OCI-LY3 (cell line): ENCODE measurements around the gene TTC29.

ENCODE experiments used
- EZH2phosphoT487 ChIP-seq: fragments of 200-600 bp; shearing (Covaris generic); IDR thresholded peaks from 2 replicates; pipeline ENCODE4 v1.6.1; 2018; ENCODE audit warnings: antibody characterized with exemption, mixed run types, low read depth
- TF ChIP-seq, protein P1 (sequence below): fragments of 200-600, 300-600 bp; sonication (generic); IDR thresholded peaks from 2 replicates; pipeline ENCODE4 v1.5.1; 2014; ENCODE audit warnings: antibody characterized with exemption, low read length, low read depth

- TF ChIP-seq, protein P1, sequence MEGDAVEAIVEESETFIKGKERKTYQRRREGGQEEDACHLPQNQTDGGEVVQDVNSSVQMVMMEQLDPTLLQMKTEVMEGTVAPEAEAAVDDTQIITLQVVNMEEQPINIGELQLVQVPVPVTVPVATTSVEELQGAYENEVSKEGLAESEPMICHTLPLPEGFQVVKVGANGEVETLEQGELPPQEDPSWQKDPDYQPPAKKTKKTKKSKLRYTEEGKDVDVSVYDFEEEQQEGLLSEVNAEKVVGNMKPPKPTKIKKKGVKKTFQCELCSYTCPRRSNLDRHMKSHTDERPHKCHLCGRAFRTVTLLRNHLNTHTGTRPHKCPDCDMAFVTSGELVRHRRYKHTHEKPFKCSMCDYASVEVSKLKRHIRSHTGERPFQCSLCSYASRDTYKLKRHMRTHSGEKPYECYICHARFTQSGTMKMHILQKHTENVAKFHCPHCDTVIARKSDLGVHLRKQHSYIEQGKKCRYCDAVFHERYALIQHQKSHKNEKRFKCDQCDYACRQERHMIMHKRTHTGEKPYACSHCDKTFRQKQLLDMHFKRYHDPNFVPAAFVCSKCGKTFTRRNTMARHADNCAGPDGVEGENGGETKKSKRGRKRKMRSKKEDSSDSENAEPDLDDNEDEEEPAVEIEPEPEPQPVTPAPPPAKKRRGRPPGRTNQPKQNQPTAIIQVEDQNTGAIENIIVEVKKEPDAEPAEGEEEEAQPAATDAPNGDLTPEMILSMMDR, result no peak
- no peak for TF ChIP-seq EZH2phosphoT487
Observed at GRCh38 chr4:146900295-146900694, 45.4 kb downstream of the TTC29 start.
